Activated CD4-positive, alpha-beta T cell treated with anti-CD3 and anti-CD28 coated beads for 36 hours (primary cell): ENCODE results near the gene SCRG1. TPM values are rescaled to one million over a fixed set of nuclear protein-coding genes. Genes with fewer than 3 reads are reported as not detected.

Source experiments
- ATAC-seq: fragments of 200-7000 bp; cut with Tn5 transposase; one replicate; pipeline ENCODE4 v1.10.0; 2021; ENCODE audit warnings: mild to moderate bottlenecking, moderate library complexity
- CTCF ChIA-PET: fragments of 350-600 bp; sonication (Branson Sonifier 250); formaldehyde crosslinking; loops from one replicate; lab custom pipeline; 2021; ENCODE audit warnings: antibody characterized with exemption; lab: Charles Lee
- POLR2A ChIA-PET: fragments of 350-600 bp; sonication (Branson Sonifier 250); formaldehyde crosslinking; loops from one replicate; lab custom pipeline; 2021; ENCODE audit warnings: antibody characterized with exemption, inconsistent platforms; lab: Charles Lee
- DNase-seq: peaks from one replicate; pipeline ENCODE4 v3.0.0-alpha.2; 2020
- H3K27ac Mint-ChIP-seq: one replicate; pipeline ENCODE4 v1.8.0; 2021; ENCODE audit warnings: mixed read lengths
- H3K27me3 Mint-ChIP-seq: one replicate; pipeline ENCODE4 v1.8.0; 2021; ENCODE audit warnings: mixed read lengths
- H3K36me3 Mint-ChIP-seq: one replicate; pipeline ENCODE4 v1.8.0; 2021; ENCODE audit warnings: low read depth, mixed read lengths
- H3K4me1 Mint-ChIP-seq: one replicate; pipeline ENCODE4 v1.8.0; 2021; ENCODE audit warnings: mixed read lengths
- H3K4me3 Mint-ChIP-seq: one replicate; pipeline ENCODE4 v1.8.0; 2021; ENCODE audit warnings: mild to moderate bottlenecking, moderate library complexity, mixed read lengths
- H3K9me3 Mint-ChIP-seq: one replicate; pipeline ENCODE4 v1.8.0; 2021; ENCODE audit warnings: low read depth, mixed read lengths
- intact Hi-C, 2 experiments: fragments of 100-400 bp; cut with DNase I in 1 of 2; cut with micrococcal nuclease in 1 of 2; formaldehyde crosslinking; loops; one replicate each; pipeline versions ENCODE4 v1.14.2 to v1.15.1; 2022 to 2024; cut with DNase I, micrococcal nuclease
- total RNA-seq, 2 experiments: library from RNA; stranded (reverse); gene quantifications; one replicate each; pipeline ENCODE4 v1.2.3, GENCODE V29; 2021

The SCRG1 gene
- total RNA-seq, 2 experiments from 2014 or later = not detected

DNA sequence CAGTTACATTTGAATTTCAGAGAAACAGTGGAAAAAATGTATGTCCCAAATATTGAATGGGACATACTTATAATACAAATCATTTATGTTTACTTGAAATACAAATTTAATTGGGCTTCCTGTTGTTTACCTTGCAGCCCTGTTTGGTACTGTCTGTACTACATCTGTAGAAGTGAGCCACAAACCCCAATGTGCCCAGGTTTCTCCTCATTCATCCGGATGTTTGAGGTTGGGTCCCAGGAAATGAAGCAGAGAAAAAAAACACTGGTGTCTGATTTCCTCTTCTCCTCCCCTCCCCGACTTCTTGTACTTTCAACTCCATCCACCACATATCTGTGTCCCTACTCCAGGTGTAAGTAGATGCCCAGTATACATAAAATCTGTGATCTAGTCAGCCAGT, 27.1 kb upstream of the SCRG1 start:
- Mint-ChIP-seq H3K4me3 (no peak overlapping the region), H3K9me3 (no peaks in the 10 kb centered on the region), H3K27ac (no peak overlapping the region), H3K4me1 (peaks cover 24% of the 10 kb centered on the region), H3K27me3 (no peaks in the 10 kb centered on the region), H3K36me3 (no peaks in the 10 kb centered on the region)
- ATAC-seq (no peak), DNase-seq (no peak)
- CTCF ChIA-PET = interaction anchor here (1.5 to 1.7 kb wide), 2 partner anchors 10 to 107 kb away, joined by 3 to 5 read pairs; no protein-coding TSS in a partner anchor
- POLR2A ChIA-PET = interaction anchor here (0.7 kb wide), 1 partner anchor 38 kb away, joined by 5 read pairs; no protein-coding TSS in a partner anchor
- intact Hi-C loops = no loop called here

DNA sequence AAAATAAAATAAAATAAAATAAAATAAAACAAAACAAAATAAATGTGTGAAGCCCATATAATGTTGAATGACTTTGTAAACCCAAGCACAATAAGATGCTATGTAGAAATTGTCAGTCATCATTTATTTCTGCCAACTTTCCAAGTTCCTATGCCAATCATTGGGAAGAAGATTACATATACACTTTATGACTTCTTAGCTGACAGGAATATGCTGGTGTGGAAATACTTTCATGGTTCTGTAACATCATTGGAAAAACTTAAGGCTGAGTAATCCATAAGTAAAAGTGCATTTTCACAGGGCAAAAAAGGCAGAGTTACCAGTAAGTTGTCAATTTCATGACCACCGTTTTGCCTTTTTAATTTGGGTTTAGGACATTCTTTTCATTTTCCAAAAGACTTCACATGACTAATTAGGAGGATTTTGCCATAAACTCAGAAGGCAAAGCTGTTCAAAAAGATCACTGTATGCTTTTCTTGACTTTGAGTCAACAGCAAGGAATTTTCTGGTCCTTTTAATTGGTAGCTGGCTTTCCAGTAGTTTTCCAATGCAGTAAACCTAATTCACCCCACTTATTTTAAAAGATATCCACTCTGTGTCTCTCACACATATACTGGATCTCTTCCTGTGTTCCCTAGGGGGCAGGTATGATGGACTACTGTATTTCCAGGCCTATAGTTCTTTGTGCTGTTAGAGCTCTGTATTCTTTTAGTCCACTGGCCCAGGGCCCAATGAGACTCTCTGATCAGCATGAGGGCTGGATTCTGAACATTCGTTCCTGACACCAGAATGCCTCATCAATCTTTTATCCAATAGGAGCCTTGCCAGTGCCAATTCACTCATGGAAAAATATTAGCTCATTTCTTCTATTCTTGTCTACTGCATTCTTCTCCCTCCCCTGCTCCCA, 26.2 kb upstream of the SCRG1 start:
- H3K36me3 Mint-ChIP-seq = no peaks in the 10 kb centered on the region
- no peaks in the 10 kb centered on the region for H3K9me3 Mint-ChIP-seq
- POLR2A ChIA-PET = interaction anchor here (0.6 to 0.7 kb wide), 2 partner anchors 39 to 389 kb away, joined by 3 to 5 read pairs; no protein-coding TSS in a partner anchor
- ATAC-seq = no peak
- H3K4me1 Mint-ChIP-seq = peaks cover 26% of the 10 kb centered on the region
- H3K27me3 Mint-ChIP-seq = no peaks in the 10 kb centered on the region
- H3K27ac Mint-ChIP-seq = no peak overlapping the region
- no peak overlapping the region for H3K4me3 Mint-ChIP-seq
- intact Hi-C loops = loop anchor here in 1 of 2 experiments (5.0 kb wide), 1 partner anchor 732 kb away; no protein-coding TSS in a partner anchor
- DNase-seq = no peak
- CTCF ChIA-PET = interaction anchor here (0.6 to 1.7 kb wide), 4 partner anchors 9 to 130 kb away, joined by 3 to 5 read pairs (median 3); no protein-coding TSS in a partner anchor

DNA sequence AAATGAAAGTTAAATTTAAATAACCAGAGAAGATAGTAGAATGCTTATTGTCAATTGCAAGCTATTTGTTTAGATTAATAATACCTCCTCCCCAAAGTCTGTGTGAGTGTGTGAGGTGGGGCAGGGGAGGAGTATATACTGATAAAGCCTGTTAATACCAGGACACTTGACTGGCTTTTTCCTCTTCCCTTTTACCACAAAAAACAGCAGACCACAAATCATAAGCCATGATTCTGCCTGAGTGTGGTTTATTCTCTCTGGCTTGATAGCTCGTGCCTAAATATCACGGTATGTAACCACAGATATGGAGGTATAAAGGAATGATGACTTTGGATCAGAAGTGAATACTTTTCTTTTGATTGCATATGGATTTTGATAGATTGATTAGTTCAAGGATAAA, 21.9 kb upstream of the SCRG1 start:
- no peaks in the 10 kb centered on the region for H3K27me3 Mint-ChIP-seq
- CTCF ChIA-PET = interaction anchor here (0.6 to 3.1 kb wide), 38 partner anchors 8 to 407 kb away, joined by 3 to 18 read pairs (median 4); partner anchors contain the start of genes GALNT7 and SAP30

DNA sequence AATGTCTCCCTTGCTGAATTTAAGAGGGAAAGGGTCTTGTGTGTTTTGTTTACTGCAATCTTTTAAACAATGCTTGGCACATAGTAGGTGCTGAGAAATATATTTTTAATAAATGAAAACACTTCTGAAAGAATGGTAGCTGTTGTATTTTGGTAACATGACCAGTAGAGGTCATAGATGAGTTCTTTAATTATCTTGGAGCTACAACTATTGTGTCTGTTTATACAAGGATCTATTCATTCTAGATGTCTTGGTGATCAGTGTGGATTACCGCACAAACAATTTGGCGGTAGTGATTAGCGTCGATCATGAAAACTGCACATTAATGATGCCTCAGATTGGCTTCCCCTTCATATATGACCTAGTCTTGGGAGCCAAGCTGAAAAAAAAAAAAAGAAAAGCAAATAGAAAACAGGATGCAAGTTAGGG, 21.4 kb upstream of the SCRG1 start:
- ChIA-PET CTCF (interaction anchor here (0.6 to 3.1 kb wide), 35 partner anchors 8 to 407 kb away, joined by 3 to 18 read pairs (median 4); partner anchors contain the start of gene SAP30), POLR2A (no interaction called here)
- ATAC-seq (no peak), DNase-seq (no peak)
- Mint-ChIP-seq H3K9me3 (no peaks in the 10 kb centered on the region), H3K4me3 (no peak overlapping the region), H3K27me3 (no peaks in the 10 kb centered on the region), H3K36me3 (no peaks in the 10 kb centered on the region), H3K27ac (no peak overlapping the region), H3K4me1 (peaks cover 8% of the 10 kb centered on the region)
- intact Hi-C loops = loop anchor here (1.0 to 5.0 kb wide), 2 partner anchors 74 to 737 kb away; no protein-coding TSS in a partner anchor

More for the DNA sequence above, 21.9 kb upstream of the SCRG1 start:
- POLR2A ChIA-PET = no interaction called here
- peaks cover 12% of the 10 kb centered on the region for H3K4me1 Mint-ChIP-seq
- DNase-seq = no peak
- no peak overlapping the region for H3K4me3 Mint-ChIP-seq
- no peak overlapping the region for H3K27ac Mint-ChIP-seq
- H3K36me3 Mint-ChIP-seq = no peaks in the 10 kb centered on the region
- no peaks in the 10 kb centered on the region for H3K9me3 Mint-ChIP-seq
- no peak for ATAC-seq
- intact Hi-C loops = loop anchor here (1.0 to 5.0 kb wide), 2 partner anchors 74 to 736 kb away; no protein-coding TSS in a partner anchor

DNA sequence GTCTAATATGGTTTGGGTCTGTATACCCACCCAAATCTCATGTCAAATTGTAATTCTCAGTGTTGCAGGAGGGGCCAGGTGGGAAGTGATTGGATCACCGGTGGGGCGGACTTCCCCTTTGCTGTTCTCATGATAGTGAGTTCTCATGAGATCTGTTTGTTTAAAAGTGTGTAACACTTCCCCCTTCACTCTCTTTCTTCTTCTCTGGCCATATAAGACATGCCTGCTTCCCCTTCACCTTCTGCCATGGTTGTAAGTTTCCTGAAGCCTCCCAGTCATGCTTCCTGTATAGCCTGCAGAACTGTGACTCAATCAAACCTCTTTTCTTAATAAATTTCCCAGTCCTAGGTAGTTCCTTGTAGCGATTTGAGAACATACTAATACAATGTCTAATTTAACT, 19.7 kb upstream of the SCRG1 start:
- no peak overlapping the region for H3K4me3 Mint-ChIP-seq
- H3K36me3 Mint-ChIP-seq = no peaks in the 10 kb centered on the region
- DNase-seq = no peak
- no peaks in the 10 kb centered on the region for H3K9me3 Mint-ChIP-seq
- no peaks in the 10 kb centered on the region for H3K27me3 Mint-ChIP-seq
- peaks cover 3% of the 10 kb centered on the region for H3K4me1 Mint-ChIP-seq
- no peak overlapping the region for H3K27ac Mint-ChIP-seq
- CTCF ChIA-PET = interaction anchor here (0.9 to 2.6 kb wide), 13 partner anchors 8 to 405 kb away, joined by 3 to 11 read pairs (median 5); no protein-coding TSS in a partner anchor
- ATAC-seq = no peak
- POLR2A ChIA-PET = no interaction called here
- intact Hi-C loops = no loop called here

DNA sequence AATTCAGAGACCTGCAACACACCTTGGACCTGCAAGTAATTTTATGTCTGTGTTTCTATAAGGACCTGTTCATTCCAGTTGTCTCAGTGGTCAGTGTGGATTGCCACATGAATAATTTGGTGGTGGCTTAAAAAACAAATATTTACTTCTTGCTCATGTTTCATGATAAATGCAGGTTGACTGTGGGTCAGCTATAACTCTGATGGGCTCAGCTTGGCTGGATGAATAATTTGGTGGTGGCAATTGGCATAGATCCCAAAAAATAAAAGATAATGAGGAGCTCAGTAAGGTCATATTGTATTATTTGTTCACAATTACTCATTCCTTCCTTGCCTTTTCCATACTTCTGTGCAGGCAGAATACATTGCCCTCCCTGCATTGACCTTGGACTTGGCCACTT, 18.9 kb upstream of the SCRG1 start:
- DNase-seq = no peak
- no peak overlapping the region for H3K27ac Mint-ChIP-seq
- ChIA-PET POLR2A (no interaction called here), CTCF (interaction anchor here (0.6 to 2.6 kb wide), 14 partner anchors 12 to 404 kb away, joined by 3 to 11 read pairs (median 4); no protein-coding TSS in a partner anchor)
- intact Hi-C loops = loop anchor here (1.0 to 2.0 kb wide), 5 partner anchors 47 to 405 kb away; partner anchors contain the start of gene SAP30 (in 1 of the 2)
- no peaks in the 10 kb centered on the region for H3K27me3 Mint-ChIP-seq
- H3K4me3 Mint-ChIP-seq = no peak overlapping the region
- H3K36me3 Mint-ChIP-seq = no peaks in the 10 kb centered on the region
- H3K4me1 Mint-ChIP-seq = peaks cover 3% of the 10 kb centered on the region
- no peaks in the 10 kb centered on the region for H3K9me3 Mint-ChIP-seq
- no peak for ATAC-seq

DNA sequence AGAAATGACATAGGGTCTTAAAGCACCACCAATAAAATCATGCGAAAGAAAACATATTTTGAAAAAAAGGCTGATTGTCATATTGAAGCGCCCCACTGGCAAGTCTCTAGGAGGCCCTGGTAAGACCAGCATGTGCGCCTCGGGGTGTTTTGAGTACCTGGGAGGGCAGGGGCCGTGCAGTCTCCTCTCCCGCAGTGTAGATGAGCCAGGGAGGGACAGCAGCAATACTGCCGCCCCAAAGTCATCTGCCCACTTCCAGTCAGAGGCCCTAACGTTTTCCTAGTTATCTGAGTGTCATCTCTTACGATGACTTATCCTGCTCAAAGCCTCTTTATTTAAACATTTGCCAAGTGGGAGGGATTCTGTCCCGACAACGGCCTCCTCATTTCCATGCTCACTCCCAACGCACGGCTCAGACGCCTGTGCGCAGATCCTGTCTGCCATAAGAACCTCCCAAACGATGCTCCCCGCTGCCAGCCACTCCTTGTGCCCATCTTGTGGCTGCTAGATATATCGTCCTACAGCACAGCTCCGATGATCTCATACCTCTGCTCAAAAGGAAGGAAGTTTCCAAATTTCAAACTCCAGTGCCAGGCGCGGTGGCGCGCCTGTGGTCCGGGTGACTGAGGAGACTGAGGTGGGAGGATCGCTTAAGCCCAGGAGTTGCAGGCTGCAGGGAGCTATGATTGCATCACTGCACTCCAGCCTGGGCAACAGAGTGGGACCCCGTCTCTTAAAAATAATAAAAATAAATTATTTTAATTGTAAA, 17.2 kb upstream of the SCRG1 start:
- Mint-ChIP-seq H3K9me3 (no peaks in the 10 kb centered on the region), H3K36me3 (no peaks in the 10 kb centered on the region), H3K27ac (no peak overlapping the region), H3K4me1 (peaks cover 3% of the 10 kb centered on the region), H3K4me3 (no peak overlapping the region), H3K27me3 (no peaks in the 10 kb centered on the region)
- ChIA-PET POLR2A (no interaction called here), CTCF (interaction anchor here (0.6 to 1.4 kb wide), 10 partner anchors 10 to 403 kb away, joined by 3 to 5 read pairs (median 3); no protein-coding TSS in a partner anchor)
- no peak for ATAC-seq
- no peak for DNase-seq
- intact Hi-C loops = loop anchor here (2.0 kb wide), 2 partner anchors 45 to 403 kb away; partner anchors contain the start of gene SAP30 (in 1 of the 2)

DNA sequence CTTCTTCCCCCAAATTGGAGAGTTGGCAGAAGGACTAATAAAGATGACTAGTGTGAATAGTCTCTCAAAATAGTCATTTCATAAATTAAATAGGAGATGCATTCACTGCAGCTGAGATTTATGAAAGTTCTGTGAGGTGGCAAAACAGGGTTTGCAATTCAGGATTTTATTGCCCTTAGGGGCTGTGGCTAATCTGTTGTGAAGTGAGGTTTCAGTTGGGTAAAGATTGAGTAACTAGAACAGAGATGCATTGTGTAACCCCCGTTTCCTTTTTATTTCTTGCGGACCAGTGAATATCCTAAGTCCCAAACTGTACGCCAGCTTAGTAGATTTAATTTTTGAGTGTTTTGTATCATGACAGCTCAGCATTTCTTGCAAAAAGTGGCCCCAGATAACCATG, 16.2 kb upstream of the SCRG1 start:
- CTCF ChIA-PET = interaction anchor here (0.8 to 1.4 kb wide), 4 partner anchors 18 to 402 kb away, joined by 3 to 5 read pairs (median 4); no protein-coding TSS in a partner anchor
- ATAC-seq (no peak), DNase-seq (no peak)
- POLR2A ChIA-PET = no interaction called here
- Mint-ChIP-seq H3K27ac (no peak overlapping the region), H3K27me3 (no peaks in the 10 kb centered on the region), H3K9me3 (no peaks in the 10 kb centered on the region), H3K36me3 (no peaks in the 10 kb centered on the region), H3K4me3 (no peak overlapping the region), H3K4me1 (no peaks in the 10 kb centered on the region)
- intact Hi-C loops = no loop called here

DNA sequence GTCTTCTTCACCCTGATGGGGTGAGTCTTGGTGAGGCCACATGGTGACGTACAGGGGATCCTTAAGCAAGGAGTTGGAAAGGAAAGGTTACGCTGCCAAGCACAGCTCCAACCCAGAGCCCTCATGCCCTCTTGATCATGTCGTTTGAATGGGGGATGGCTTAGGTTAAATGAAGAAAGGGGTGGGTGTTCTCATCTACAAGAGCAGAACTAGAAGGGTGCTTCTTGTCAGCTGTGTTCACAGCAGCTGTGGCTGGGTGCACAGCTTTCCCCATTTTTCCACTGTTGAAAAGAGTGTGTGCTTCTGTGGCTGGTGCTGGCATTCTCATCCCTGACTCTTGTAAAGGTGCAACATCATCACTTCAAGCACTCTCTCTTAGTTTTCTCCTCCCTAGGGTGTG, 15.5 kb upstream of the SCRG1 start:
- Mint-ChIP-seq H3K36me3 (no peaks in the 10 kb centered on the region), H3K27ac (no peak overlapping the region), H3K27me3 (no peaks in the 10 kb centered on the region), H3K4me3 (no peak overlapping the region), H3K4me1 (no peaks in the 10 kb centered on the region), H3K9me3 (no peaks in the 10 kb centered on the region)
- ATAC-seq (no peak), DNase-seq (no peak)
- POLR2A ChIA-PET = no interaction called here
- CTCF ChIA-PET = interaction anchor here (0.8 to 5.6 kb wide), 3 partner anchors 80 to 401 kb away, joined by 3 to 32 read pairs (median 5); no protein-coding TSS in a partner anchor
- intact Hi-C loops = no loop called here

DNA sequence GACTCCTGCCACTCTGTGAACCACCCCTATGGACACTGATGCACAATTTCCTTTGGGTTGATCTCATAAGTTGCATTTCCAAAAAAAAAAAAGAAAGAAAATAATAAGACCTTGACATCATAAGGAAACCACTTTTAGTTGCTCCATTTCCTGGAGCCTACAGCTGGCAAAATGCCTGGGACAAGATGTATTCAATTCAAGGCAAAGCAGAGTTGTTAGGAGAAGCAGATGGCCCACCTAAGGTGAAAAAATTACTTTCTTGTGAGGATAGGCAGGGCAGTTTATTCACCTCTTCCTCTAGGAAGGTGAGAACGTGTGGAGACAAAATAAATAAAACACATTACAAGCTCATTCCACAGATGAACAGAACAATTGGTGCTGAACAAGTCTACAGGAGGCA, 14.1 kb upstream of the SCRG1 start:
- no peaks in the 10 kb centered on the region for H3K9me3 Mint-ChIP-seq
- ATAC-seq (no peak), DNase-seq (no peak)
- no peak overlapping the region for H3K27ac Mint-ChIP-seq
- no peaks in the 10 kb centered on the region for H3K4me1 Mint-ChIP-seq
- no peak overlapping the region for H3K4me3 Mint-ChIP-seq
- CTCF ChIA-PET = interaction anchor here (0.6 to 5.6 kb wide), 12 partner anchors 8 to 400 kb away, joined by 3 to 32 read pairs (median 5); partner anchors contain the start of gene SAP30
- POLR2A ChIA-PET = no interaction called here
- intact Hi-C loops = no loop called here
- no peaks in the 10 kb centered on the region for H3K36me3 Mint-ChIP-seq
- H3K27me3 Mint-ChIP-seq = no peaks in the 10 kb centered on the region
